Measurements from ENCODE around the gene TANC1. TPM values are rescaled to one million over a fixed set of nuclear protein-coding genes. Genes with fewer than 3 reads are reported as not detected.
A peak's percentile ranks its signal among the peaks of the same experiment; 100 is the strongest.

Gene TANC1
- total and polyA plus RNA-seq, 12 donors: 17.8 to 90.5 (median 70.0) TPM

GRCh38 chr2:159015823-159016222, 47.4 kb downstream of the TANC1 start:
- ATAC-seq (no peak), DNase-seq (no peak)
- H3K27ac ChIP-seq: no peak overlapping the region
- peaks cover 0 to 27% (median 12%) of the 10 kb centered on the region in 11 donors for H3K9me3 ChIP-seq
- TF ChIP-seq CTCF (IDR thresholded peaks at IDR 0.05): no peak
- intact Hi-C loops (cut with DNase I): no loop called here
- H3K4me1 ChIP-seq: peaks cover 0 to 53% (median 31%) of the 10 kb centered on the region in 9 donors
- H3K36me3 ChIP-seq: peaks cover 0 to 15% (median 0%) of the 10 kb centered on the region in 9 donors
- no peak overlapping the region for H3K4me3 ChIP-seq
- WGBS, 2 donors: 95 to 99% methylated on average over 2 of the region's 2 CpGs
- H3K27me3 ChIP-seq: no peaks in the 10 kb centered on the region

GRCh38 chr2:159017837-159018236, 49.4 kb downstream of the TANC1 start:
- no peak for ATAC-seq
- no peak for DNase-seq
- intact Hi-C loops (cut with DNase I): no loop called here
- no peak overlapping the region for H3K27ac ChIP-seq
- 77 to 84% methylated on average over 5 of the region's 5 CpGs for WGBS, 2 donors
- H3K36me3 ChIP-seq: peaks cover 0 to 15% (median 0%) of the 10 kb centered on the region in 9 donors
- peaks cover 0 to 27% (median 12%) of the 10 kb centered on the region in 11 donors for H3K9me3 ChIP-seq
- TF ChIP-seq CTCF (IDR thresholded peaks at IDR 0.05): no peak
- H3K4me3 ChIP-seq: no peak overlapping the region
- peaks cover 2 to 52% (median 27%) of the 10 kb centered on the region in 9 donors for H3K4me1 ChIP-seq
- no peaks in the 10 kb centered on the region for H3K27me3 ChIP-seq

GRCh38 chr2:159019021-159019420, 50.6 kb downstream of the TANC1 start:
- DNase-seq: no peak
- no peaks in the 10 kb centered on the region for H3K27me3 ChIP-seq
- H3K27ac ChIP-seq: no peak overlapping the region
- no peak overlapping the region for H3K4me3 ChIP-seq
- 48 to 59% methylated on average over 6 of the region's 6 CpGs for WGBS, 2 donors
- ATAC-seq: peak in 1 of 8 donors; percentile 22
- intact Hi-C loops (cut with DNase I): no loop called here
- peaks cover 0 to 15% (median 0%) of the 10 kb centered on the region in 9 donors for H3K36me3 ChIP-seq
- H3K9me3 ChIP-seq: peaks cover 0 to 26% (median 12%) of the 10 kb centered on the region in 11 donors
- TF ChIP-seq CTCF (IDR thresholded peaks at IDR 0.05): no peak
- H3K4me1 ChIP-seq: peaks cover 0 to 53% (median 26%) of the 10 kb centered on the region in 9 donors

- intact Hi-C loops (cut with DNase I): no loop called here
- no peak overlapping the region for H3K4me3 ChIP-seq
- DNase-seq (no peak), ATAC-seq (peak in 1 of 8 donors; percentile 55)
- peaks cover 2 to 74% (median 41%) of the 10 kb centered on the region in 9 donors for H3K4me1 ChIP-seq
- TF ChIP-seq CTCF (IDR thresholded peaks at IDR 0.05): no peak
- no peaks in the 10 kb centered on the region for H3K9me3 ChIP-seq
- no peaks in the 10 kb centered on the region for H3K27me3 ChIP-seq
- H3K27ac ChIP-seq: peak overlapping the region in 2 of 10 donors; percentile 2 to 45
- H3K36me3 ChIP-seq: no peaks in the 10 kb centered on the region
- WGBS, 2 donors: 66 to 71% methylated on average over 5 of the region's 5 CpGs
Measured at GRCh38 chr2:159022019-159022418, 53.6 kb downstream of the TANC1 start.
